A549 (cell line): Measurements from ENCODE around the gene TSHZ2. TPM values are rescaled to one million over a fixed set of nuclear protein-coding genes. Genes with fewer than 3 reads are reported as not detected.

ENCODE experiments used
- ATAC-seq, 2 experiments: fragments of 200-7000 bp in 1 of 2; fragments of >200 bp in 1 of 2; cut with Nextera tagmentation in 1 of 2; cut with Tn5 transposase in 1 of 2; 3 replicates each; pipeline versions ENCODE4 v1.8.0 to v1.9.1; 2018 to 2020; ENCODE audit warnings: mild to moderate bottlenecking in 1 of 2, moderate library complexity in 1 of 2
- CTCF ChIA-PET: fragments of 300-600 bp; sonication (Branson Sonifier 250); formaldehyde crosslinking; extraction: SDS; loops from one replicate; lab custom pipeline; 2021; ENCODE audit warnings: antibody characterized with exemption, inconsistent platforms; lab: Yijun Ruan, JAX
- POLR2A ChIA-PET: fragments of 350-600 bp; formaldehyde crosslinking; extraction: SDS; loops from one replicate; lab custom pipeline; 2021; ENCODE audit warnings: antibody characterized with exemption, inconsistent platforms; lab: Yijun Ruan, JAX
- DNase-seq, 2 experiments: peaks; one replicate each; pipeline versions ENCODE4 v3.0.0 to v3.0.0-alpha.2; 2011 to 2016; ENCODE audit warnings: low read depth in 1 of 2, low spot score in 1 of 2
- FAIRE-seq: peaks from 2 replicates; lab custom pipeline; 2011; peaks lifted over from hg19 to GRCh38; lab: Jason Lieb, UNC
- H3K27ac ChIP-seq, 2 experiments: fragments of >200 bp; sonication (Bioruptor Twin); formaldehyde crosslinking; 3 replicates each; pipeline ENCODE4 v1.5.1; 2016 to 2017
- H3K4me1 ChIP-seq: fragments of >200 bp; sonication (Bioruptor Twin); formaldehyde crosslinking; 3 replicates; pipeline ENCODE4 v1.6.1; 2016
- H3K4me2 ChIP-seq: fragments of >200 bp; sonication (Bioruptor Twin); formaldehyde crosslinking; 3 replicates; pipeline ENCODE4 v1.6.1; 2016
- H3K4me3 ChIP-seq: fragments of >200 bp; sonication (Bioruptor Twin); formaldehyde crosslinking; 3 replicates; pipeline ENCODE4 v1.5.1; 2016
- H3K9me3 ChIP-seq: fragments of >200 bp; sonication (Bioruptor Twin); formaldehyde crosslinking; 3 replicates; pipeline ENCODE4 v1.6.1; 2016
- CBX2 ChIP-seq: fragments of 200-600 bp; sonication (generic); IDR thresholded peaks from 2 replicates; pipeline ENCODE4 v1.6.1; 2016; ENCODE audit warnings: low read depth, mild to moderate bottlenecking, borderline replicate concordance
- CTCF ChIP-seq: fragments of >200 bp; sonication (Bioruptor Twin); formaldehyde crosslinking; IDR thresholded peaks from 3 replicates; pipeline ENCODE4 v1.5.1; 2016
- E2F6 ChIP-seq: IDR thresholded peaks from 2 replicates; pipeline ENCODE4 v1.6.1; 2012; ENCODE audit warnings: low read depth, borderline replicate concordance
- EP300 ChIP-seq, 2 experiments: fragments of >200 bp; sonication (Bioruptor Twin); formaldehyde crosslinking; IDR thresholded peaks; 2 replicates in 1 of 2; 3 replicates in 1 of 2; pipeline ENCODE4 v1.6.1; 2016 to 2017
- FOSB ChIP-seq: fragments of 250-450 bp; sonication (Bioruptor Pico); IDR thresholded peaks from 2 replicates; pipeline ENCODE4 v1.5.0; 2020; ENCODE audit warnings: mild to moderate bottlenecking, moderate library complexity
- FOSL2 ChIP-seq, 2 experiments: fragments of 450-650 bp in 1 of 2; fragments of >200 bp in 1 of 2; sonication (Bioruptor Twin) in 1 of 2; formaldehyde crosslinking; IDR thresholded peaks; 2 replicates each; pipeline versions ENCODE4 v1.5.0 to v1.6.1; 2016 to 2020; ENCODE audit warnings: mild to moderate bottlenecking in 1 of 2, moderate library complexity in 1 of 2
- GATA3 ChIP-seq: IDR thresholded peaks from 2 replicates; pipeline ENCODE4 v1.6.1; 2012; ENCODE audit warnings: borderline replicate concordance
- HDAC2 ChIP-seq: fragments of 200-600 bp; sonication (generic); IDR thresholded peaks from 2 replicates; pipeline ENCODE4 v1.6.1; 2016
- HES2 ChIP-seq: fragments of >200 bp; sonication (Bioruptor Twin); formaldehyde crosslinking; IDR thresholded peaks from 2 replicates; pipeline ENCODE4 v1.6.1; 2016
- HMGXB4 ChIP-seq: fragments of 250-450 bp; sonication (Bioruptor Pico); IDR thresholded peaks from 2 replicates; pipeline ENCODE4 v1.5.0; 2021; ENCODE audit warnings: mild to moderate bottlenecking, moderate library complexity, borderline replicate concordance
- HOXB5 ChIP-seq: fragments of 250-450 bp; sonication (Bioruptor Pico); IDR thresholded peaks from 2 replicates; pipeline ENCODE4 v1.5.0; 2020; ENCODE audit warnings: mild to moderate bottlenecking, moderate library complexity
- JUNB ChIP-seq: fragments of >200 bp; sonication (Bioruptor Twin); formaldehyde crosslinking; IDR thresholded peaks from 2 replicates; pipeline ENCODE4 v1.6.1; 2016
- KDM1A ChIP-seq: fragments of 200-600 bp; sonication (generic); IDR thresholded peaks from 2 replicates; pipeline ENCODE4 v1.6.1; 2016; ENCODE audit warnings: low read depth, mild to moderate bottlenecking
- MAFK ChIP-seq: fragments of 450-650 bp; IDR thresholded peaks from 2 replicates; pipeline ENCODE4 v1.6.1; 2014; ENCODE audit not compliant: partially characterized antibody
- MAX ChIP-seq: IDR thresholded peaks from 2 replicates; pipeline ENCODE4 v1.6.1; 2012
- NFE2L2 ChIP-seq: fragments of 150-350 bp; conservative IDR thresholded peaks from 2 replicates; pipeline ENCODE4 v1.6.1; 2014; ENCODE audit warnings: low read length
- NPAS2 ChIP-seq: fragments of 250-450 bp; sonication (Bioruptor Pico); IDR thresholded peaks from 2 replicates; pipeline ENCODE4 v1.8.0; 2022; ENCODE audit warnings: mild to moderate bottlenecking, moderate library complexity, borderline replicate concordance
- RARB ChIP-seq: fragments of 250-450 bp; sonication (Bioruptor Pico); IDR thresholded peaks from 2 replicates; pipeline ENCODE4 v1.8.0; 2021; ENCODE audit warnings: mild to moderate bottlenecking, moderate library complexity
- RCOR1 ChIP-seq: fragments of 150-350 bp; IDR thresholded peaks from 2 replicates; pipeline ENCODE4 v1.6.1; 2014; ENCODE audit warnings: antibody characterized with exemption, low read length, low read depth
- REST ChIP-seq: fragments of 200-600 bp; sonication (generic); IDR thresholded peaks from 2 replicates; pipeline ENCODE4 v1.6.1; 2016; ENCODE audit warnings: antibody characterized with exemption, mild to moderate bottlenecking, moderate library complexity
- RNF2 ChIP-seq: fragments of 200-600 bp; sonication (generic); IDR thresholded peaks from 2 replicates; pipeline ENCODE4 v1.6.1; 2016; ENCODE audit warnings: low read depth, mild to moderate bottlenecking, antibody characterized with exemption, moderate library complexity, borderline replicate concordance
- USF2 ChIP-seq: fragments of 450-650 bp; IDR thresholded peaks from 2 replicates; pipeline ENCODE4 v1.6.1; 2014; ENCODE audit warnings: antibody characterized with exemption
- ZSCAN20 ChIP-seq: fragments of 250-450 bp; sonication (Bioruptor Pico); IDR thresholded peaks from 2 replicates; pipeline ENCODE4 v1.8.0; 2022; ENCODE audit warnings: mild to moderate bottlenecking, moderate library complexity
- WGBS: methylation state at CpG from one replicate; pipeline ENCODE4 v1.1.6; 2017; ENCODE audit errors: missing lambda C conversion rate; 5-methylcytosine and 5-hydroxymethylcytosine counted together
- polyA plus RNA-seq, 4 experiments: library from polyadenylated mRNA; depleted of rRNA in 3 of 4; stranded (reverse); fragments of >200 nt; fragmentation: RNase III in 1 of 4; extraction: RNeasy Plus Mini Kit Qiagen cat#74134 plus additional on column Dnase treatment in 1 of 4; gene quantifications; 2 replicates in 3 of 4; 3 replicates in 1 of 4; pipeline ENCODE4 v1.2.3, GENCODE V29; 2011 to 2017

Gene TSHZ2
- polyA plus RNA-seq, 2 of the 4 experiments (the other 2 are of a cell fraction), result not detected

- no peak overlapping the region for H3K27ac ChIP-seq
- H3K9me3 ChIP-seq, result no peaks in the 10 kb centered on the region
- FAIRE-seq (no peak), ATAC-seq (no peak), DNase-seq (no peak)
- POLR2A ChIA-PET, result no interaction called here
- CTCF ChIA-PET, result no interaction called here
- no peaks in the 10 kb centered on the region for H3K4me1 ChIP-seq
- 10% methylated on average over 5 of the region's 5 CpGs for WGBS
- no peak for TF ChIP-seq JUNB
- no peak overlapping the region for H3K4me2 ChIP-seq
- H3K4me3 ChIP-seq, result no peak overlapping the region
These were observed 72.1 kb downstream of the TSHZ2 start for GRCh38 chr20:53044296-53044695.

- H3K27ac ChIP-seq, result no peak overlapping the region
- CTCF ChIA-PET, result no interaction called here
- TF ChIP-seq HES2 (no peak), REST (no peak), CBX2 (no peak), USF2 (no peak), MAX (no peak), HOXB5 (no peak), MAFK (no peak), FOSB (CRISPR knock-in tag) (no peak), NPAS2 (no peak), KDM1A (no peak), NFE2L2 (no peak), HDAC2 (no peak), ZSCAN20 (CRISPR knock-in tag) (no peak)
- TF ChIP-seq, all 56 proteins: peak for 0
- DNase-seq (no peak), ATAC-seq (no peak), FAIRE-seq (no peak)
- POLR2A ChIA-PET, result no interaction called here
- H3K4me2 ChIP-seq, result no peak overlapping the region
- no peak overlapping the region for H3K4me3 ChIP-seq
- WGBS, result 18% methylated on average over 7 of the region's 7 CpGs
- H3K4me1 ChIP-seq, result no peaks in the 10 kb centered on the region
- no peaks in the 10 kb centered on the region for H3K9me3 ChIP-seq
These were observed 73.8 kb downstream of the TSHZ2 start for GRCh38 chr20:53045941-53046340.

- no peak overlapping the region for H3K27ac ChIP-seq
- ATAC-seq (no peak), DNase-seq (no peak), FAIRE-seq (no peak)
- 23% methylated on average over 2 of the region's 2 CpGs for WGBS
- ChIA-PET CTCF (no interaction called here), POLR2A (no interaction called here)
- H3K4me2 ChIP-seq, result no peak overlapping the region
- H3K9me3 ChIP-seq, result no peaks in the 10 kb centered on the region
- H3K4me1 ChIP-seq, result no peaks in the 10 kb centered on the region
- no peak for TF ChIP-seq CTCF
- no peak for TF ChIP-seq E2F6
- TF ChIP-seq USF2, result no peak
- no peak for TF ChIP-seq RARB (CRISPR knock-in tag)
- no peak for TF ChIP-seq ZSCAN20 (CRISPR knock-in tag)
- no peak for TF ChIP-seq RNF2
- no peak for TF ChIP-seq HMGXB4
- no peak for TF ChIP-seq FOSL2 (IDR thresholded peaks at IDR 0.05)
- TF ChIP-seq FOSL2 (CRISPR knock-in tag; IDR thresholded peaks at IDR 0.05), result no peak
- TF ChIP-seq EP300 (IDR thresholded peaks at IDR 0.05), result no peak
- no peak for TF ChIP-seq RCOR1
- TF ChIP-seq GATA3, result no peak
- no peak overlapping the region for H3K4me3 ChIP-seq
These were observed 75.0 kb downstream of the TSHZ2 start for GRCh38 chr20:53047203-53047602.
